ENCODE data around the gene PPP1R10. TPM values are rescaled to one million over a fixed set of nuclear protein-coding genes. Genes with fewer than 3 reads are reported as not detected.

The PPP1R10 gene
- total RNA-seq, 1 donor from 2014 or later, result 40.0 TPM

DNA sequence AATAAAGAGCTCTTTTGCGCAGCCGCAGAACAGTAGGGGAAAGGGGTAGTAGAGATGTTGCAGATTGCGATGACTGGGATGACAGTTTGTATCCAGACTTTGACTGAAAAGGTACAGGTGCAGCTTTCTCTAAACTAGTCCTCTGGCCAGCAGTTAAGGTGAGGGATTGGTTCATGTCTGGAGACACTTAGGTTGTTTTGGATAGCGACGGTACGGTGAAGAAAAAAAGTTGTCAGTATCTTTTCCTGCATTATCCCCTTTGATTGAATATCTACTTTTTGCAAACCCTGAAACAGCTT lies 59.4 kb downstream of the PPP1R10 start:
- DNase-seq (ENCODE audit: extremely low read depth, low read depth, low spot score), result no peak

DNA sequence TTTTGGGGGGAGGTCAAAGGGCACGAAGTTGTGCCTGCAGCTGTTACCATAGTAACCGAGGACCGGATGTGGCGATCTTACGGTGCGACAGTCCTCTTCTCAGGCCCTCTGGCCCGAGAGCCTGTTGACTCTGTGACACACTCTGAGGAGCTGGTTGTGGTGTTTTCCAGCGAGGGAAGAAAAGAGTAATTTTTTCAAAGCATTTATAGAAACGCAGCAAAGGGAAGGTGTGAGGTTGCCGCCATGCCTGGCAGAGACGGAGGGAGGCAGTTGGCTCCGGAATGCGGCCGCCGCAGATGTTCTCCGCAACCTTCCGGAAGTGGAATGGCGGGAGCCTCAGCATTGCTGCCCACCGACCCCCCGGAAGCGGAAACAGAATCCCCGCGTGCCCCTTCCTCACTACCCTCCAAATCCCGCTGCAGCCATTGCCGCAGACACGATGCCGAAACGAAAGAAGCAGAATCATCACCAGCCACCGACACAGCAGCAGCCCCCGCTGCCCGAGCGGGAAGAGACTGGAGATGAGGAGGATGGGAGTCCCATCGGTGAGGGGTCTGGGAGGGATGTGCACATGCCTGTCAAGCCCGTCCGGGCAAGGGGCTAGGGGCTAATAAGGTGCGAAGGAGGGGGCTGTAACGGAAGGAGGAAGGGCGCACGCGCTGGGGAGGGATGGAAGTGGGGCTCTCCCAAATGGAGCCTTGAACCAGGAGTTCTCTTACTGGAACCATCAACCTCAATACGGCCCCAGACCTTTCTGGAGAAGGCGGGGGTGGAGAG lies 59.9 kb downstream of the PPP1R10 start, which contains the start of gene PRR3:
Gene PRR3 (plus strand): TSS at position 390 of the 777 bp plus-strand sequence. CDS start 50 bp downstream, at position 440.
- DNase-seq (ENCODE audit: extremely low read depth, low read depth, low spot score), result no peak

DNA sequence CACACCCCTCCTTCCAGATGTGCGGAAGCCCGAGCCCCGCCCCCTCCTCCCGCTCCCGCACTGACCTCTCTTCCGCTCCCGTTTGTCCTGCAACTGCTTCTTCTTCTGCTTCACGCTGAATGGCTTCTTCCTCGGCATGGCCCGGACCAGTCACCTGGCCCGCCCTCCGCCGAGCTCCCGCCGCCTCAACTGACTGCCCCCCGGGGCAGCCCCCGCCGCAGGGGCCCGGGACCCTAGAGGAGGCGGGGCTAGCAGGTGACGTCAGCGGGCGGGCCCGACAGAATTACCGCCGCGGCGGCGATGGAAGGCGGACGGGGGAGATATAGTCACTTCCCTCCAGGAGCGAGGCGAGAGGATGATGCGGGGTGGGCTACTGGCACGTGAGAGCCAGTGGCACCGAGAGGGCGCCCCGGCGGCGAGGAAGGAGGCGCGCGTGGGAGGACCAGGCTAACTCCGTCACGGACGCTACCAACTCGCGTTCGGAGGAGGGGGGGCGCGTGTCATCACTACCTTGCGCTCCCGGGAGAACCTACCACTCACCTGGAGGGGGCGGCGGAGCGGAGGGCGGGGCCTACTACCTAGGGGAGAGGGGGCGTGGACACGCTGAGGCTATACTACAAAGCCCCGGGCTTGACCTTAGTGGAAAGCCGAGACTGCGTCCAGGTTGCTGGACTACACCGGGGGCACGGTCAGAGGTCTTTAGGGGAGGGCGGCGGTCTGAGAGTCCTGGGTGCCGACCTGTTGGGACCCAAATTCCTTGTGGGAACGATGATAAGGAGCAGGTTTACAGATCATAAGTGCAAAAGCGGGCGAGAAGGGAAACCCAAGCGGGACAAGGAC lies 60.8 kb downstream of the PPP1R10 start, which contains the start of gene GNL1:
Gene GNL1 (minus strand): TSS at position 424 of the 840 bp plus-strand sequence. CDS start 286 bp downstream, at position 138.
- no peak for DNase-seq (ENCODE audit: extremely low read depth, low read depth, low spot score)

DNA sequence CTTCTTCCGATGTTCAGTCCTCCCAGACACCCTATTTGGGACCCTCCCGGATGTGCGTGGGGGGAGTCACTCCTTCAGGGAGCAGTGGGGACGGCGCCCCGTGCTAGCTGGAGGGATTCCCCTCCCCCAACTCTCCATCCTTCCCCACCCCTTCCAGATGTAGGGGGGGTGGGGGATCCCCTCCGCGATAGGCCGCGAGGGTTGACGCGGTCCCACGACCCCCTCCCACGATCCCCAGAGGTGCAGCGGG lies 61.3 kb downstream of the PPP1R10 start:
- no peak for DNase-seq (ENCODE audit: extremely low read depth, low read depth, low spot score)

DNA sequence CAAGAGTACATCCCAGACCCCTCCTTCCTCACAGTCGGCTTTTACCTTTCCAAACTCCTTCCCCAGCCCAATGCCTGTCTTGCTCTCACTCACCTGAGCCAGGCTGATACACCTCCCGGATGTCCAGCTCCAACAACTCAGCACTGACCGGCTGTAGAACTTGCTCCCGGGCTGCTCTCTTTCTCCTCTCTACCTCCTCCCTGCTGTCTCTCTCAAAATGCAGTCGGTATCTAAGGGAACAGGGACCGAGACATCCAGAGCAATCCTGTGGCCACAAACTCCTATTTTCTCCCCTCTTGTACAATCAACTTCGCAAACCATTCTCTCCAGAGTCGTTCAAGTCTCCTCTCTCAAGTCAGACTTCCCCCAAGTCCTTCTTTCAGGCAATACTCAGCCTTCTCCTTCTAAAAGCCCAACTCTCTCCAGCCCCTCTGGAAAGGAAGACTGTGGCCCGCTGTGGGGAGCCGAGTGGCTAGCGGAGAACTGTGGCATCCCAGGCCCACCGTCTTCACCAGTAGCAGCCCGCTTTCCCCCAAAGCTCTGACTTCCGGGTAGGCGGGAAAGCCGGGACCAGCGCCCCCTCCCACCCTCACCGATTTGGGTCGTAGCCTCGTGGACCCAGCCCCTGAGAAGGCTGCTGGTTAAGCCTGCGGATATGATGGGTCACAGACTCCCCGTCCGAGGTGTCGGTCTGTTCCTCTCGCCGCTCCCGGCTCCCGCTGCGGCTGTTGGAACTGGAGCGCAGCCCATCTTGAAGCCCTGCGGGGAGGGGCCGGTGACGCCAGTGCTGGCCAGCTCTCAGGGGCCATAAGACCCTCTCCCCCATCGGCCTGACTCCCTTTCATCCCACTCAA lies 61.9 kb downstream of the PPP1R10 start:
- DNase-seq (ENCODE audit: extremely low read depth, low read depth, low spot score), result no peak

DNA sequence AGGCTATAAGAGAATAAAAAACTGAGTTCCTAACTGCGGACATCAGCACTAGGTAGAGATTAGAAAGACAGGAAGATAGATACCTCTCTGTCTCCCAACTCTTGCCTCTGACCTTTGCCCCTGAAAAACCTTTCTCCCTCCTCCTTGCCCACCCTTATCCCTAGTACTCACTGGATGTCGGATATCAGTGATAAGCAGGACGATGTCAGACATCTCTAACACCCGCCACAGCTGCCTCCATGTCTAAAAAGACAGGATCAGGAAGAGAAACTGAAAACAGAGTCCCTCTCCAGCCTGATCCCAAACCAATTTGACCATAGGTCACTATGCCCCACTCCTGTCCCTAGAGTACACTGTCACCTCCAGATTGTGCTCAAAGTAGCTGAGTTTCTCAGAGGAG lies 62.6 kb downstream of the PPP1R10 start:
- DNase-seq (ENCODE audit: extremely low read depth, low read depth, low spot score), result no peak

Other genes starting within 250 kb of the PPP1R10 start
- 412 and 601 TPM in 2 replicates for gene HLA-E, start 127.7 kb downstream of the PPP1R10 start, total RNA-seq
- 34.3 and 45.1 TPM in 2 replicates for gene GNL1, start 60.8 kb downstream of the PPP1R10 start, total RNA-seq
- gene PRR3, start 59.9 kb downstream of the PPP1R10 start, total RNA-seq, result 6.1 and 7.9 TPM in 2 replicates
- 54.0 and 64.4 TPM in 2 replicates for gene ABCF1, start 45.8 kb downstream of the PPP1R10 start, total RNA-seq
- gene MRPS18B, start 597 bp upstream of the PPP1R10 start, total RNA-seq, result 33.9 and 41.1 TPM in 2 replicates
- 8.1 and 8.9 TPM in 2 replicates for gene ATAT1, start 9.6 kb upstream of the PPP1R10 start, total RNA-seq
- gene C6orf136, start 29.9 kb upstream of the PPP1R10 start, total RNA-seq, result 6.8 and 8.5 TPM in 2 replicates
- gene DHX16, start 55.8 kb upstream of the PPP1R10 start, total RNA-seq, result 28.8 and 28.9 TPM in 2 replicates
- gene PPP1R18, start 69.4 kb upstream of the PPP1R10 start, total RNA-seq, result 124 and 147 TPM in 2 replicates
- 8.8 and 10.8 TPM in 2 replicates for gene NRM, start 73.7 kb upstream of the PPP1R10 start, total RNA-seq
- gene MDC1, start 100.0 kb upstream of the PPP1R10 start, total RNA-seq, result 8.7 and 18.1 TPM in 2 replicates
- gene TUBB, start 103.1 kb upstream of the PPP1R10 start, total RNA-seq, result 842 and 878 TPM in 2 replicates
- 105 and 120 TPM in 2 replicates for gene FLOT1, start 125.4 kb upstream of the PPP1R10 start, total RNA-seq
- gene IER3, start 127.3 kb upstream of the PPP1R10 start, total RNA-seq, result 75.3 and 157 TPM in 2 replicates